ENCODE measurements around the gene LDHAL6A. TPM values are rescaled to one million over a fixed set of nuclear protein-coding genes. Genes with fewer than 3 reads are reported as not detected.
A peak's percentile ranks its signal among the peaks of the same experiment; 100 is the strongest.

The LDHAL6A gene
- total and polyA plus RNA-seq, 2 of the 13 experiments (the other 11 are each of a cell fraction or from before 2014, with no cell fraction given) = not detected

GRCh38 chr11:18408558-18409291 is 46.9 kb upstream of the LDHAL6A start (continued):
- TF ChIP-seq DZIP1 (CRISPR knock-in tag; IDR thresholded peaks at IDR 0.05) (no peak), NCOR1 (IDR thresholded peaks at IDR 0.05; ENCODE audit: borderline replicate concordance, low read length) (no peak), SP140L (CRISPR knock-in tag; IDR thresholded peaks at IDR 0.05; ENCODE audit: borderline replicate concordance) (no peak), ZNF292 (CRISPR knock-in tag; IDR thresholded peaks at IDR 0.05; ENCODE audit: borderline replicate concordance, low read depth) (no peak), CCAR2 (optimal IDR thresholded peaks at IDR 0.05; ENCODE audit: low read depth, low read length) (no peak), ZNF747 (CRISPR knock-in tag; IDR thresholded peaks at IDR 0.05; ENCODE audit: borderline replicate concordance) (peak; percentile 42; the same call in 1 of the 2 replicates), MAFK (conservative IDR thresholded peaks at IDR 0.05 in 1 of 2, IDR thresholded peaks at IDR 0.05 in 1 of 2; ENCODE audit: low read length in 2 of 2) (no peak), MBD4 (IDR thresholded peaks at IDR 0.05; ENCODE audit: borderline replicate concordance, low read length) (no peak), ZNF556 (CRISPR knock-in tag; IDR thresholded peaks at IDR 0.05; ENCODE audit: borderline replicate concordance) (no peak; the same call in 1 of the 2 replicates), ZNF510 (CRISPR knock-in tag; IDR thresholded peaks at IDR 0.05; ENCODE audit: low read depth) (no peak), SCMH1 (CRISPR knock-in tag; IDR thresholded peaks at IDR 0.05; ENCODE audit: borderline replicate concordance) (no peak), TAF1 (CRISPR knock-in tag; IDR thresholded peaks at IDR 0.05) (no peak), ZNF251 (CRISPR knock-in tag; IDR thresholded peaks at IDR 0.05) (no peak), ZNF558 (CRISPR knock-in tag; IDR thresholded peaks at IDR 0.05; ENCODE audit: borderline replicate concordance) (no peak), TRIM22 (IDR thresholded peaks at IDR 0.05) (no peak), ZNF615 (CRISPR knock-in tag; IDR thresholded peaks at IDR 0.05; ENCODE audit: borderline replicate concordance) (no peak), MBNL3 (CRISPR knock-in tag; conservative IDR thresholded peaks at IDR 0.05) (no peak), ZNF576 (CRISPR knock-in tag; IDR thresholded peaks at IDR 0.05) (no peak), ZNF274 (CRISPR knock-in tag; IDR thresholded peaks at IDR 0.05) (no peak), POLR2AphosphoS2 (IDR thresholded peaks at IDR 0.05; ENCODE audit: low read depth, low read length) (peak; percentile 90)
- TF ChIP-seq, protein P1, sequence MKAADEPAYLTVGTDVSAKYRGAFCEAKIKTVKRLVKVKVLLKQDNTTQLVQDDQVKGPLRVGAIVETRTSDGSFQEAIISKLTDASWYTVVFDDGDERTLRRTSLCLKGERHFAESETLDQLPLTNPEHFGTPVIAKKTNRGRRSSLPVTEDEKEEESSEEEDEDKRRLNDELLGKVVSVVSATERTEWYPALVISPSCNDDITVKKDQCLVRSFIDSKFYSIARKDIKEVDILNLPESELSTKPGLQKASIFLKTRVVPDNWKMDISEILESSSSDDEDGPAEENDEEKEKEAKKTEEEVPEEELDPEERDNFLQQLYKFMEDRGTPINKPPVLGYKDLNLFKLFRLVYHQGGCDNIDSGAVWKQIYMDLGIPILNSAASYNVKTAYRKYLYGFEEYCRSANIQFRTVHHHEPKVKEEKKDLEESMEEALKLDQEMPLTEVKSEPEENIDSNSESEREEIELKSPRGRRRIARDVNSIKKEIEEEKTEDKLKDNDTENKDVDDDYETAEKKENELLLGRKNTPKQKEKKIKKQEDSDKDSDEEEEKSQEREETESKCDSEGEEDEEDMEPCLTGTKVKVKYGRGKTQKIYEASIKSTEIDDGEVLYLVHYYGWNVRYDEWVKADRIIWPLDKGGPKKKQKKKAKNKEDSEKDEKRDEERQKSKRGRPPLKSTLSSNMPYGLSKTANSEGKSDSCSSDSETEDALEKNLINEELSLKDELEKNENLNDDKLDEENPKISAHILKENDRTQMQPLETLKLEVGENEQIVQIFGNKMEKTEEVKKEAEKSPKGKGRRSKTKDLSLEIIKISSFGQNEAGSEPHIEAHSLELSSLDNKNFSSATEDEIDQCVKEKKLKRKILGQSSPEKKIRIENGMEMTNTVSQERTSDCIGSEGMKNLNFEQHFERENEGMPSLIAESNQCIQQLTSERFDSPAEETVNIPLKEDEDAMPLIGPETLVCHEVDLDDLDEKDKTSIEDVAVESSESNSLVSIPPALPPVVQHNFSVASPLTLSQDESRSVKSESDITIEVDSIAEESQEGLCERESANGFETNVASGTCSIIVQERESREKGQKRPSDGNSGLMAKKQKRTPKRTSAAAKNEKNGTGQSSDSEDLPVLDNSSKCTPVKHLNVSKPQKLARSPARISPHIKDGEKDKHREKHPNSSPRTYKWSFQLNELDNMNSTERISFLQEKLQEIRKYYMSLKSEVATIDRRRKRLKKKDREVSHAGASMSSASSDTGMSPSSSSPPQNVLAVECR (CRISPR knock-in tag; IDR thresholded peaks at IDR 0.05; ENCODE audit: borderline replicate concordance) = no peak

All from HepG2 (cell line).